Measurements from ENCODE around the gene DR1.
A peak's percentile ranks its signal among the peaks of the same experiment; 100 is the strongest.

DR1 gene

GRCh38 chr1:93353286-93353685, 7.6 kb downstream of the DR1 start:
- TF ChIP-seq CTCF (IDR thresholded peaks at IDR 0.05; ENCODE audit: control insufficient read depth, insufficient read depth, low read depth, low read length, missing control alignments), result no peak
- peak; percentile 38 for DNase-seq (ENCODE audit: low read depth)
- no peak overlapping the region for H3K4me3 ChIP-seq (ENCODE audit: control insufficient read depth, low read depth, low read length)

GRCh38 chr1:93354749-93355148, 9.0 kb downstream of the DR1 start:
- H3K4me3 ChIP-seq (ENCODE audit: control insufficient read depth, low read depth, low read length), result no peak overlapping the region
- DNase-seq (ENCODE audit: low read depth), result no peak
- TF ChIP-seq CTCF (IDR thresholded peaks at IDR 0.05; ENCODE audit: control insufficient read depth, insufficient read depth, low read depth, low read length, missing control alignments), result no peak

- no peak for TF ChIP-seq CTCF (IDR thresholded peaks at IDR 0.05; ENCODE audit: control insufficient read depth, insufficient read depth, low read depth, low read length, missing control alignments)
- DNase-seq (ENCODE audit: low read depth), result no peak
- H3K4me3 ChIP-seq (ENCODE audit: control insufficient read depth, low read depth, low read length), result no peak overlapping the region
Measured at GRCh38 chr1:93357242-93357641, 11.5 kb downstream of the DR1 start.

- no peak overlapping the region for H3K4me3 ChIP-seq (ENCODE audit: control insufficient read depth, low read depth, low read length)
- DNase-seq (ENCODE audit: low read depth), result no peak
- TF ChIP-seq CTCF (IDR thresholded peaks at IDR 0.05; ENCODE audit: control insufficient read depth, insufficient read depth, low read depth, low read length, missing control alignments), result no peak
Measured at GRCh38 chr1:93358293-93358692, 12.6 kb downstream of the DR1 start.

- no peak for TF ChIP-seq CTCF (IDR thresholded peaks at IDR 0.05; ENCODE audit: control insufficient read depth, insufficient read depth, low read depth, low read length, missing control alignments)
- no peak for DNase-seq (ENCODE audit: low read depth)
- H3K4me3 ChIP-seq (ENCODE audit: control insufficient read depth, low read depth, low read length), result no peak overlapping the region
Measured at GRCh38 chr1:93360111-93360510, 14.4 kb downstream of the DR1 start.

GRCh38 chr1:93362237-93362636, 16.5 kb downstream of the DR1 start:
- H3K4me3 ChIP-seq (ENCODE audit: control insufficient read depth, low read depth, low read length), result no peak overlapping the region
- no peak for DNase-seq (ENCODE audit: low read depth)
- TF ChIP-seq CTCF (IDR thresholded peaks at IDR 0.05; ENCODE audit: control insufficient read depth, insufficient read depth, low read depth, low read length, missing control alignments), result no peak

GRCh38 chr1:93365813-93366212, 20.1 kb downstream of the DR1 start:
- TF ChIP-seq CTCF (IDR thresholded peaks at IDR 0.05; ENCODE audit: control insufficient read depth, insufficient read depth, low read depth, low read length, missing control alignments), result no peak
- H3K4me3 ChIP-seq (ENCODE audit: control insufficient read depth, low read depth, low read length), result no peak overlapping the region
- DNase-seq (ENCODE audit: low read depth), result no peak

Measured in AG09309 (cell line).